Right lobe of liver (tissue), 4 donors: ENCODE results near the gene EIPR1.

Source experiments
- CTCF ChIP-seq, 4 donors: fragments of 200-600 bp in 3 of 4; fragments of 450-650 bp in 1 of 4; IDR thresholded peaks; one replicate each; pipeline versions ENCODE4 v1.5.1 to v1.8.0; 2016 to 2022; ENCODE audit warnings: antibody characterized with exemption in 4 of 4, mild to moderate bottlenecking in 2 of 4
- POLR2A ChIP-seq: fragments of 450-650 bp; IDR thresholded peaks from one replicate; pipeline ENCODE4 v1.6.1; 2017; ENCODE audit warnings: antibody characterized with exemption, mild to moderate bottlenecking
- donor health status: DM: no; HTN: no; CAD: no.
- donor health status: DM: no; HTN: no; CAD: no.
- donor health status: DM: no; HTN: yes; CAD: no.

- TF ChIP-seq POLR2A (no peak), CTCF (IDR thresholded peaks at IDR 0.05) (no peak)
Observed at GRCh38 chr2:3297523-3297922, 80.1 kb downstream of the EIPR1 start.
